Measurements from ENCODE around the gene NUTM2D. TPM values are rescaled to one million over a fixed set of nuclear protein-coding genes. Genes with fewer than 3 reads are reported as not detected.
"Not testable (repeated sequence)": the region's sequence is repeated elsewhere in the genome, so short reads cannot be mapped to it uniquely, and the experiment has no call there.

NUTM2D gene
- total RNA-seq, 1 experiment from 2014 or later: 3.2 TPM

GRCh38 chr10:87369514-87370112 lies 12.1 kb downstream of the NUTM2D start:
- DNase-seq (ENCODE audit: low read depth): not testable (repeated sequence)

GRCh38 chr10:87374091-87374490 lies 16.5 kb downstream of the NUTM2D start:
- peak; percentile 30 for DNase-seq (ENCODE audit: low read depth)

DNA sequence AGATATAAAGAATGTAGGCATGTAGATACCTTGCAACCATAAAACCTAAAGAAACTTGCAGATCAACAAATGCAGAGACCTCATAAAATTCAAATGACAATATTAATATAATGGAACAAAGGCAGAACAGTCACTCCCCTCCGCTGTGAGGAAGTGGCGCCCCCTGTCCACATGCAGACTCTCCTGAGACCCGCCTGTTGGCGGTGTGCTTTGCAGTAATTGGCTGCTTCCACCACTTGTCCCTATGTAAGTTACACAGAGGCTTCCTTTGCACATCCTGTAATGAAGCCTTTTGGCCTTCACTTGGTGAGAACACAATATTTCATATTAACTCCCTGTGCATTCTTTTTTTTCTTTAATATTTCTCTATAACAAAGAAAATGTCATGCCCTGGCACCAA lies 21.6 kb downstream of the NUTM2D start:
- not testable (repeated sequence) for DNase-seq (ENCODE audit: low read depth)

DNA sequence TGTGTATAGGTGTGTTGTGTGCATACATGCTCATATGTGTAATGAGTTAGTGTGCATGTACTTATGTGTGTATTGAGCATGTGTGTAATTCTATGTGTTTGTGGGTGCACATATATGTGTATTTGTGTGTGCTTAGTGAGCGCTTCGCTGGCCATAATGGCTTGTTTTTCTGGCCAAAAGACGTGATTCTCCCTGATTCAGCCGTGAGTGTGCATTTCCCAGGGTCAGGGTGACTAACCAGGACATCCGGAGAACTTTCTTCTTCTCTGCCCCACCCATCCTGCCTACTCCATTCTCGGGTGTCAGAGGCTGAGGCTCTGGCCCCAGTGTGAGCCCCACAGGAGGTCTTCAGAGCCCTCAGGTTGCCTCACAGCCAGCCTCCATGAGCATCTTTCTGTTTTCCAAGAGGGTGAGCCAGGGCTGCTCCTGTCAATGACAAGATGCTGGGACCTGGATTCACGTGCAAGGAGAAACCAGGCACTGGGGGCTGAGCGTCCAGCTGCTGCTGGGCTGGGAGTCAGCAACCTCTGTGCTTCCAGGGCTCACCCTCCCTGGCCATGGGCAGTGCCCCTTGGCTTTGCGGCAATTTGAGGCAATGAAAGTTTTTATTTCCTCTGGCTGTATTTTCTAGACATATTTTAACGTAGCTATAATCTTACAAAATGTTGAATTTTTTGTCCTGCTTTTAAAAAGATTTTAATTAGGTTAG lies 25.8 kb downstream of the NUTM2D start:
- peak; percentile 31 for DNase-seq (ENCODE audit: low read depth)

- DNase-seq (ENCODE audit: low read depth): not testable (repeated sequence)
These were observed 26.7 kb downstream of the NUTM2D start for GRCh38 chr10:87384283-87384682.

GRCh38 chr10:87385762-87386360 lies 28.3 kb downstream of the NUTM2D start:
- not testable (repeated sequence) for DNase-seq (ENCODE audit: low read depth)

DNA sequence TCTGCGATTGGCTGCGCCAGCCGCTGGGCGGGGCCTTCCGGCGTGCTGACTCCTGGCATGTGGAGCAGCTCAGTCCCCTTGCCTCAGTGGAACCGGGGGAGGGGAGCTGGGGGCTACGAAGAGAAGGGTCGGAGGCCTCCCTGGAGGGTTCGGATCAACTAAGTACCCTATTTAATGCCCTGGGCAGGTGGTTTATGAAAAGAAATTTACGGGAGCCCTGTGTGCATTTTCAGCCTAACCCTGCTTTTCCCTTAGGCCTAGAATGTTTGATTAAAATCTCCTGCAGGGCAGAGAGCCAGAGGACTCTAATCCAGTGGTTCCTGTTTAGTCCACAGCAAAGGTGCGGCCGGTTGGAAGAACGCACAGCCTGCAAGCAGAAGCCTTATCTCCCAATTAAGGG lies 33.8 kb downstream of the NUTM2D start:
- DNase-seq (ENCODE audit: low read depth): not testable (repeated sequence)

GRCh38 chr10:87396206-87396605 lies 38.7 kb downstream of the NUTM2D start:
- peak; percentile 1 for DNase-seq (ENCODE audit: low read depth)

- not testable (repeated sequence) for DNase-seq (ENCODE audit: low read depth)
These were observed 40.9 kb downstream of the NUTM2D start for GRCh38 chr10:87398436-87398835.

DNA sequence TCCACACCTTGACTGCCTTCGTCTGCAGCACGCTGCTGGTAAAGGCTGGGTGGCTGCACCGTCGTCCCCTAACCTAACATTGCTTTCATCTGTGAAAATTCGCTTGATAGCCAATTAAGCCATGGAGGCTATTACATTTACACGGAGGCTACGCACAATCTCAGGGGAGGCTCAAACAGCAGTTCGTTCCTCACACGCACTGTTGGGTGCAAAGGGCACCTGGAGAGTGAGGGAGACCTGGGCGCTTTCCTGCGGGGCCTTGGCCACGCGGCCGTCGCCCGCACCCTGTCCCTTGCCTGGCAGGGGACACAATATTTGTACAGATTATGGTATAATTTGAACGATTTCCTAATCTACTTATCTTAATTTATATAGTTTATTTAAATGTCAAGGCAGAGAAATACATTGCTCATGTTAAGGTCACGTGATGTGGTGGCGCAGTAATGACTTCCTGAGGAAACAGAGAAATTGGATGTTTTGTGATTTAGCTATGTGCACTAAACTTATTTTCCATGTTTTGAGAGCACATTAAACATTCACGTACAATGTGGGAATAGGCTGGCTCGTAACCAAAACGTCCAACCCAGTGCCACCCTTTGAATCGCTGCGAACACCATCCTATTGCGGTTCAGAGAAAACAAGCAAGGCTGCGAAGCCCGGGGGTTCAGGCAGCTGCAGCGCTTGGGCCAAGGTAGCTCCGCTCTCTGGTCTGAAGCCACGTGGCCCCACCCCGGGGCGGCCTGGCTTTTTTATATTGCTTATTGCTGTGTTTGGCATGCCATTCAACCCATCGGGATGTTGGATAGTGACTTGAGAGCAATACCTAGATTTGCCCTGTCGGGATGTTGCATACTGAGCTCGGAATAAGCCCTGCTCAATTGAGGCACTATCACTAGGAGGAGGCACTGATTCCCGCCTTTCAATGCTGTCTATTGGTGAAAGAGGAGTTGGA lies 50.2 kb downstream of the NUTM2D start:
- DNase-seq (ENCODE audit: low read depth): peak; percentile 2

- DNase-seq (ENCODE audit: low read depth): not testable (repeated sequence)
These were observed 56.4 kb downstream of the NUTM2D start for GRCh38 chr10:87413921-87414320.

Other genes starting within 250 kb of the NUTM2D start
- 0.20 and 2.4 TPM in 2 replicates for gene NUTM2A, start 132.3 kb upstream of the NUTM2D start, total RNA-seq (2014; rRNA removed; shearing (Covaris generic))
- gene MINPP1, start 147.1 kb downstream of the NUTM2D start, total RNA-seq (2014; rRNA removed; shearing (Covaris generic)): 57.3 and 61.4 TPM in 2 replicates